ENCODE measurements around the gene RAD51B.

DNA sequence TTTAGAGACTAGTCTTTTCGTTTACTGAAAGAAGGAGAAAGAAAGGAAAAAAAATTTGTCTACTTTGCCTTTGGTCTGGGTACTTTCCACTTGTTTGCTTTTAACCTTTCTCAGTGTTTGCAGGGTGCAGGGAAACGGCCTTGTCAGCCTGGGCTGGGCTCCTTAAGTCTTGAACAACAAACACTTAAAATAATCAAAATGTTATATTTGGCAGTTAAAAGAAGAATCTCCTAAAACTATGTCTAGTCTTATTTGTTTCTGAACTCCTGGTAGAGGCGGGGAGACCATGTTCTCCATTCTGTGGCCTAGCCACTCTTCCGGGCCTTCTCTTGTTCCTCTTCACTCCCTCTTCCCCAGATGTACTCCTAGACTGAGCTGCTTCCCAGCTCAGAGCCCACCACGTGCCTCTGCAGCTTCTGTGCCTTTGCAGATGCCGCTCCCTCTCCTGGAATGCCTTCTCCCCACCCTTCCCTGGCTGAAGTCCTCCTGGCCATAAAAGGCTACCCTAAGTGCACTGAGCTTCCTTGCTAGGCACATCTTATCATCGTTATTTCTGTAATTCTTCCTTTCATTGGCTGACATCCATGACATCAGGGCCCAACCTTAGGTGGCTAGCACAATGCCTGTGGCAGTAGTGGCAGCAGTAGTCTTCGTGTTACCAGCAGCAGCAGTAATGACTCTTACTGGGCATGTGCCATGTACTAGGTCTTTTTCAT lies 540.4 kb downstream of the RAD51B start:
- TF ChIP-seq, protein P1, sequence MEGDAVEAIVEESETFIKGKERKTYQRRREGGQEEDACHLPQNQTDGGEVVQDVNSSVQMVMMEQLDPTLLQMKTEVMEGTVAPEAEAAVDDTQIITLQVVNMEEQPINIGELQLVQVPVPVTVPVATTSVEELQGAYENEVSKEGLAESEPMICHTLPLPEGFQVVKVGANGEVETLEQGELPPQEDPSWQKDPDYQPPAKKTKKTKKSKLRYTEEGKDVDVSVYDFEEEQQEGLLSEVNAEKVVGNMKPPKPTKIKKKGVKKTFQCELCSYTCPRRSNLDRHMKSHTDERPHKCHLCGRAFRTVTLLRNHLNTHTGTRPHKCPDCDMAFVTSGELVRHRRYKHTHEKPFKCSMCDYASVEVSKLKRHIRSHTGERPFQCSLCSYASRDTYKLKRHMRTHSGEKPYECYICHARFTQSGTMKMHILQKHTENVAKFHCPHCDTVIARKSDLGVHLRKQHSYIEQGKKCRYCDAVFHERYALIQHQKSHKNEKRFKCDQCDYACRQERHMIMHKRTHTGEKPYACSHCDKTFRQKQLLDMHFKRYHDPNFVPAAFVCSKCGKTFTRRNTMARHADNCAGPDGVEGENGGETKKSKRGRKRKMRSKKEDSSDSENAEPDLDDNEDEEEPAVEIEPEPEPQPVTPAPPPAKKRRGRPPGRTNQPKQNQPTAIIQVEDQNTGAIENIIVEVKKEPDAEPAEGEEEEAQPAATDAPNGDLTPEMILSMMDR (IDR thresholded peaks at IDR 0.05), result no peak
- no peak for TF ChIP-seq POLR2A (IDR thresholded peaks at IDR 0.05)
